ENCODE measurements around the gene CSAD.
A peak's percentile ranks its signal among the peaks of the same experiment; 100 is the strongest.

GRCh38 chr12:53190108-53190729 is 9.5 kb upstream of the CSAD start:
- TF ChIP-seq CTCF (conservative IDR thresholded peaks at IDR 0.05; ENCODE audit: low read length) = peak; percentile 81
- TF ChIP-seq EZH2phosphoT487 (IDR thresholded peaks at IDR 0.05; ENCODE audit: borderline replicate concordance, low read depth, low read length) = no peak

Data from OCI-LY7 (cell line).